ENCODE results near the gene SYNE3.

DNA sequence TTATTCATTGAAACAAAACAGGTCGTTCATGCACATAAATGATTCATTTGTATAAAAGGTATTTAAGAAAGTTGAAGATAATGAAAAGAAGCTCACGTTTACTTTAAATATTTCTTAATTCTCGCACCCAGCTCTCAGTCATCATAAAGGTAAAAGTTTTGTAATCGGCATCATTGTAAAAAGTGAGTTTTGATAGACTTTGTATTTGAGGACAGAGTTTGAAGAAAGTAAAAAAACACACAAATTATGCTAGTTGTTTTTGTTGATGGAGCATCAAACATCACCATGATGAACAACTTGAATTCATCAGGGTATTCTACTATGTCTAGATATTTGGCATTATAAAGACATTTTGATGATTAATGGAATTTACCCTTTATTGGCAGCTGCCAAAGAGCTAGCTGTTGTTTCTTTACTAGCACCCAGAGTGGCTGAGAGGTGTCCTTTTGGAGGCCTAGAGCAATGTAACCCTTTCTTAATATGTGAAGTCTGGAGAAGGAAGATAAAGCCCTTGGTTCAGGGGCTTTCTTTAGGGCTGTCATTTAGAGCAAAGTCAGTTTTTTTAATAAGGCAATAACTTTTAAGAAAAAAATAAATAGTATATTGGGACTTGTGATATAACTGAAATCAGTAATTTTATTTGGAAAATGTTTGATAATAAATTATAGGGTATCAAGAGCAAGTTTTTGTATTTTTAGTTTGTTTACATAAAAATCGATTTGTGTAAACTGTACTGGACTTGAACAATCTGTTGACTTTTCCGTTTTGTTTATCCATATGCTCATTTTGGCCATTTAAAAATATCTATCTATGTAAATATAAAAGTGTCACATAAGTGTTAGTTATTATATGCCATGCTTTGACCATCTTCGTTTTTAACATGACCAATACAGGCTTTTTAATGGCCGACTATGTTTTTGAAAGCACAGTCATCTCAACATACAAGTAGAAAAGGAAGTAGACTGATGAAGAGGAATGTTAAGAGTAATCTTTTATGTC lies 25.8 kb upstream of the SYNE3 start:
- TF ChIP-seq CTCF (IDR thresholded peaks at IDR 0.05) (no peak), POLR2A (IDR thresholded peaks at IDR 0.05) (no peak), POLR2AphosphoS5 (IDR thresholded peaks at IDR 0.05; ENCODE audit: insufficient read depth in 1 of 2, low read depth in 1 of 2) (no peak)

Measured in vagina (tissue), 2 donors.